Mammary epithelial cell (primary cell): ENCODE results near the gene SORCS3.

Source experiments
- EZH2 ChIP-seq: IDR thresholded peaks from 2 replicates; pipeline ENCODE4 v1.6.1; 2012; ENCODE audit warnings: low read length, inconsistent platforms, borderline replicate concordance
- TF ChIP-seq, protein P1 (sequence below), 2 donors: IDR thresholded peaks in 1 of 2; conservative IDR thresholded peaks in 1 of 2; 2 replicates each; pipeline ENCODE4 v1.5.1; 2011 to 2012; ENCODE audit warnings: inconsistent platforms in 2 of 2, low read length in 2 of 2, mild to moderate bottlenecking in 2 of 2, control low read depth in 1 of 2, low read depth in 1 of 2; ENCODE audit not compliant: insufficient read depth in 1 of 2; ENCODE audit errors: extremely low read depth in 1 of 2

GRCh38 chr10:105243825-105244224 lies 602.7 kb downstream of the SORCS3 start:
- TF ChIP-seq, protein P1, sequence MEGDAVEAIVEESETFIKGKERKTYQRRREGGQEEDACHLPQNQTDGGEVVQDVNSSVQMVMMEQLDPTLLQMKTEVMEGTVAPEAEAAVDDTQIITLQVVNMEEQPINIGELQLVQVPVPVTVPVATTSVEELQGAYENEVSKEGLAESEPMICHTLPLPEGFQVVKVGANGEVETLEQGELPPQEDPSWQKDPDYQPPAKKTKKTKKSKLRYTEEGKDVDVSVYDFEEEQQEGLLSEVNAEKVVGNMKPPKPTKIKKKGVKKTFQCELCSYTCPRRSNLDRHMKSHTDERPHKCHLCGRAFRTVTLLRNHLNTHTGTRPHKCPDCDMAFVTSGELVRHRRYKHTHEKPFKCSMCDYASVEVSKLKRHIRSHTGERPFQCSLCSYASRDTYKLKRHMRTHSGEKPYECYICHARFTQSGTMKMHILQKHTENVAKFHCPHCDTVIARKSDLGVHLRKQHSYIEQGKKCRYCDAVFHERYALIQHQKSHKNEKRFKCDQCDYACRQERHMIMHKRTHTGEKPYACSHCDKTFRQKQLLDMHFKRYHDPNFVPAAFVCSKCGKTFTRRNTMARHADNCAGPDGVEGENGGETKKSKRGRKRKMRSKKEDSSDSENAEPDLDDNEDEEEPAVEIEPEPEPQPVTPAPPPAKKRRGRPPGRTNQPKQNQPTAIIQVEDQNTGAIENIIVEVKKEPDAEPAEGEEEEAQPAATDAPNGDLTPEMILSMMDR (conservative IDR thresholded peaks at IDR 0.05 in 1 of 2, IDR thresholded peaks at IDR 0.05 in 1 of 2; ENCODE audit: extremely low read depth in 1 of 2, insufficient read depth in 1 of 2, low read depth in 1 of 2, low read length in 2 of 2), result no peak
- no peak for TF ChIP-seq EZH2
